Astrocyte (in vitro differentiated cells and primary cell): ENCODE results near the gene CYB561D1. TPM values are rescaled to one million over a fixed set of nuclear protein-coding genes. Genes with fewer than 3 reads are reported as not detected.
"Not testable (repeated sequence)": the region's sequence is repeated elsewhere in the genome, so short reads cannot be mapped to it uniquely, and the experiment has no call there.

Experiments
- DNase-seq: peaks from one replicate; pipeline ENCODE4 v3.0.0-alpha.2; 2010; ENCODE audit warnings: low read depth
- FAIRE-seq: peaks from 2 replicates; lab custom pipeline; 2011; peaks lifted over from hg19 to GRCh38; lab: Jason Lieb, UNC
- H2AFZ ChIP-seq: 2 replicates; pipeline ENCODE4 v1.6.0; 2012; ENCODE audit warnings: low read depth, low read length, inconsistent platforms
- H3K27ac ChIP-seq: 2 replicates; pipeline ENCODE4 v1.5.1; 2011; ENCODE audit warnings: low read depth, low read length, inconsistent platforms
- H3K27me3 ChIP-seq: 2 replicates; pipeline ENCODE4 v1.6.0; 2011; ENCODE audit warnings: low read length, inconsistent platforms; ENCODE audit not compliant: insufficient read depth
- H3K36me3 ChIP-seq: 2 replicates; pipeline ENCODE4 v1.5.1; 2011; ENCODE audit warnings: low read length, inconsistent platforms; ENCODE audit not compliant: insufficient read depth
- H3K4me1 ChIP-seq: 2 replicates; pipeline ENCODE4 v1.5.1; 2011; ENCODE audit warnings: low read length, inconsistent platforms; ENCODE audit not compliant: insufficient read depth
- H3K4me2 ChIP-seq: 2 replicates; pipeline ENCODE4 v1.6.0; 2012; ENCODE audit warnings: low read length, inconsistent platforms
- H3K4me3 ChIP-seq: 2 replicates; pipeline ENCODE4 v1.5.1; 2011; ENCODE audit warnings: low read depth, mild to moderate bottlenecking, low read length, inconsistent platforms; ENCODE audit not compliant: insufficient read depth
- H3K79me2 ChIP-seq: 2 replicates; pipeline ENCODE4 v1.6.0; 2012; ENCODE audit warnings: mild to moderate bottlenecking, low read length, inconsistent platforms; ENCODE audit not compliant: insufficient read depth
- H3K9ac ChIP-seq: 2 replicates; pipeline ENCODE4 v1.6.0; 2012; ENCODE audit warnings: mild to moderate bottlenecking, low read length, inconsistent platforms
- H3K9me3 ChIP-seq: 2 replicates; pipeline ENCODE4 v1.5.1; 2012; ENCODE audit warnings: low read depth, mild to moderate bottlenecking, low read length, inconsistent platforms; ENCODE audit not compliant: insufficient read depth
- H4K20me1 ChIP-seq: 2 replicates; pipeline ENCODE4 v1.6.0; 2012; ENCODE audit warnings: low read length, inconsistent platforms; ENCODE audit not compliant: insufficient read depth
- H3K27ac Mint-ChIP-seq: one replicate; pipeline ENCODE4 v1.8.0; 2021; ENCODE audit warnings: mild to moderate bottlenecking, mixed read lengths; ENCODE audit not compliant: unreplicated experiment
- H3K27me3 Mint-ChIP-seq: one replicate; pipeline ENCODE4 v1.8.0; 2021; ENCODE audit warnings: low read depth, mixed read lengths; ENCODE audit not compliant: unreplicated experiment
- H3K36me3 Mint-ChIP-seq: one replicate; pipeline ENCODE4 v1.8.0; 2021; ENCODE audit warnings: low read depth, mixed read lengths; ENCODE audit not compliant: unreplicated experiment
- H3K4me1 Mint-ChIP-seq: one replicate; pipeline ENCODE4 v1.8.0; 2021; ENCODE audit warnings: low read depth, mixed read lengths; ENCODE audit not compliant: unreplicated experiment
- H3K4me3 Mint-ChIP-seq: one replicate; pipeline ENCODE4 v1.8.0; 2021; ENCODE audit warnings: mild to moderate bottlenecking, moderate library complexity, mixed read lengths; ENCODE audit not compliant: unreplicated experiment
- H3K9me3 Mint-ChIP-seq: one replicate; pipeline ENCODE4 v1.8.0; 2021; ENCODE audit warnings: mild to moderate bottlenecking, mixed read lengths; ENCODE audit not compliant: unreplicated experiment
- EZH2 ChIP-seq: IDR thresholded peaks from 2 replicates; pipeline ENCODE4 v1.6.1; 2012; ENCODE audit warnings: mild to moderate bottlenecking, low read length, inconsistent platforms; ENCODE audit not compliant: insufficient read depth
- total RNA-seq: library from RNA; stranded (reverse); gene quantifications from 2 replicates; pipeline ENCODE4 v1.2.1, GENCODE V29; 2021
- TF ChIP-seq, protein P1 (sequence below): IDR thresholded peaks from 2 replicates; pipeline ENCODE4 v1.5.1; 2011; ENCODE audit warnings: low read depth, mild to moderate bottlenecking, inconsistent platforms, low read length, moderate library complexity; ENCODE audit not compliant: insufficient read depth

CYB561D1 gene
- total RNA-seq, 1 donor from 2014 or later, result 9.4 TPM

DNA sequence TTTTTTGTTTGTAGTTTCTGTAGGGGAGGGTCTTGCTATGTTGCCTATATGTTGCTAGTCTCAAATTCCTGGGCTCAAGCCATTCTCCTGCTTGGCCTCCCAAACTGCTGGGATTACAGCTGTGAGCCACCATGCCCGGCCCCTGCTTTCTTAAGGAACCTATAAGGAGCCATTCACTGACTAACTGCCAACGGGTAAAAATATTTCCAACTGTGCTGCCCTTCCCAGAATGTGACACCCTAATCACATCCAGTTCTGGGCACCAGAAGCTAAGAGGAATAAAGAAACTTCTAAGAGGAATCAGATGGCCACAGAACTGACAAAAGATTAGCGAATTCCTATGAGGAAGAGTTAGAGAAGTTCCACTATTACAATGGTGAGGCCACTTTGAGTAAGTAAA, 21.1 kb upstream of the CYB561D1 start:
- no peak overlapping the region for H3K9ac ChIP-seq
- peaks cover 58% of the 10 kb centered on the region for H3K27me3 ChIP-seq
- Mint-ChIP-seq H3K4me1 (no peaks in the 10 kb centered on the region), H3K36me3 (peaks cover 2% of the 10 kb centered on the region), H3K9me3 (no peaks in the 10 kb centered on the region), H3K27ac (no peak overlapping the region), H3K4me3 (no peak overlapping the region), H3K27me3 (peaks cover 49% of the 10 kb centered on the region)
- H3K4me1 ChIP-seq, result no peaks in the 10 kb centered on the region
- no peak overlapping the region for H3K27ac ChIP-seq
- TF ChIP-seq, protein P1, sequence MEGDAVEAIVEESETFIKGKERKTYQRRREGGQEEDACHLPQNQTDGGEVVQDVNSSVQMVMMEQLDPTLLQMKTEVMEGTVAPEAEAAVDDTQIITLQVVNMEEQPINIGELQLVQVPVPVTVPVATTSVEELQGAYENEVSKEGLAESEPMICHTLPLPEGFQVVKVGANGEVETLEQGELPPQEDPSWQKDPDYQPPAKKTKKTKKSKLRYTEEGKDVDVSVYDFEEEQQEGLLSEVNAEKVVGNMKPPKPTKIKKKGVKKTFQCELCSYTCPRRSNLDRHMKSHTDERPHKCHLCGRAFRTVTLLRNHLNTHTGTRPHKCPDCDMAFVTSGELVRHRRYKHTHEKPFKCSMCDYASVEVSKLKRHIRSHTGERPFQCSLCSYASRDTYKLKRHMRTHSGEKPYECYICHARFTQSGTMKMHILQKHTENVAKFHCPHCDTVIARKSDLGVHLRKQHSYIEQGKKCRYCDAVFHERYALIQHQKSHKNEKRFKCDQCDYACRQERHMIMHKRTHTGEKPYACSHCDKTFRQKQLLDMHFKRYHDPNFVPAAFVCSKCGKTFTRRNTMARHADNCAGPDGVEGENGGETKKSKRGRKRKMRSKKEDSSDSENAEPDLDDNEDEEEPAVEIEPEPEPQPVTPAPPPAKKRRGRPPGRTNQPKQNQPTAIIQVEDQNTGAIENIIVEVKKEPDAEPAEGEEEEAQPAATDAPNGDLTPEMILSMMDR, result no peak
- TF ChIP-seq EZH2, result no peak
- no peaks in the 10 kb centered on the region for H3K9me3 ChIP-seq
- no peaks in the 10 kb centered on the region for H3K36me3 ChIP-seq
- no peak overlapping the region for H3K4me3 ChIP-seq
- no peak for DNase-seq
- H3K4me2 ChIP-seq, result no peak overlapping the region
- no peaks in the 10 kb centered on the region for H4K20me1 ChIP-seq
- no peak overlapping the region for H2AFZ ChIP-seq
- FAIRE-seq, result no peak
- no peaks in the 10 kb centered on the region for H3K79me2 ChIP-seq

DNA sequence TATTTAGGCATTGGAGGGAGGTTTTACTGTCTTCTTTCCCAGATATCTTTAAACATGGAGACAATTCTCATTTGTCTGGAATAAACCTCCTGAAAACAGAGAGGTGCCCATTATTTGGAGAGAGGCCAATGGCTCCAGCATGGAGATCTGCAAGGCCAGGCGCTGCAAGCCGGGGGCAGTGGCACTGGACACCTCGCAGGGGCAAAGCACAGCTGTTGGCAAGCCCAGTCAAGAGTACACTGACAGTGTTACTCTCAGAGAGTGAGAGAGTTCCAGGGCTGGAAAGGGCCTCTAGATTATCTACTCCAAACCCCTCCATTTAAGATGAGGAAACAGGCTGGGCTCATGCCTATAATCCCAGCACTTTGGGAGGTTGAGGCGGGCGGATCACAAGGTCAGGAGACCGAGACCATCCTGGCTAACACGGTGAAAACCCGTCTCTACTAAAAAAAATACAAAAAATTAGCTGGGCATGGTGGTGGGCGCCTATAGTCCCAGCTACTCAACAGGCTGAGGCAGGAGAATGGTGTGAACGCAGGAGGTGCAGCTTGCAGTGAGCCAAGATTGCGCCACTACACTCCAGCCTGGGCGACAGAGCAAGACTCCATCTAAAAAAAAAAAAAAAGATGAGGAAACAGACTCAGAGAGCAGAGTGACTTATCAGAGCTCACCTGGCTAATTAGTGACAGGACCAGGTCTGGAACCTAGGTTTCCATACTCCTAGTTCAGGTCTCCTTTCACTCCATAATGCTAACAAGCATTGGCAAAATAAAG, 20.4 kb upstream of the CYB561D1 start:
- not testable (repeated sequence) for H3K4me1 ChIP-seq, H3K27ac ChIP-seq, H3K79me2 ChIP-seq, H3K4me1 Mint-ChIP-seq, H3K9me3 ChIP-seq, H2AFZ ChIP-seq, H3K4me3 Mint-ChIP-seq, H3K9me3 Mint-ChIP-seq, H4K20me1 ChIP-seq, DNase-seq, H3K4me3 ChIP-seq, H3K36me3 ChIP-seq, FAIRE-seq, H3K36me3 Mint-ChIP-seq, H3K27ac Mint-ChIP-seq, H3K9ac ChIP-seq, H3K4me2 ChIP-seq
- H3K27me3 Mint-ChIP-seq, result peaks cover 43% of the 10 kb centered on the region
- peaks cover 55% of the 10 kb centered on the region for H3K27me3 ChIP-seq

GRCh38 chr1:109474697-109475096, 19.2 kb upstream of the CYB561D1 start:
- no peaks in the 10 kb centered on the region for H3K36me3 ChIP-seq
- no peak overlapping the region for H3K4me3 ChIP-seq
- no peak overlapping the region for H3K4me2 ChIP-seq
- H3K4me1 ChIP-seq, result no peaks in the 10 kb centered on the region
- H3K36me3 Mint-ChIP-seq, result peaks cover 2% of the 10 kb centered on the region
- no peaks in the 10 kb centered on the region for H4K20me1 ChIP-seq
- H3K27me3 Mint-ChIP-seq, result peaks cover 43% of the 10 kb centered on the region
- FAIRE-seq (no peak), DNase-seq (no peak)
- H3K79me2 ChIP-seq, result no peaks in the 10 kb centered on the region
- no peaks in the 10 kb centered on the region for H3K9me3 ChIP-seq
- H3K4me3 Mint-ChIP-seq, result no peak overlapping the region
- no peak overlapping the region for H3K27ac Mint-ChIP-seq
- no peaks in the 10 kb centered on the region for H3K9me3 Mint-ChIP-seq
- H3K4me1 Mint-ChIP-seq, result no peaks in the 10 kb centered on the region
- no peak overlapping the region for H2AFZ ChIP-seq
- no peak overlapping the region for H3K27ac ChIP-seq
- TF ChIP-seq EZH2, result no peak
- TF ChIP-seq, protein P1, result no peak
- peaks cover 48% of the 10 kb centered on the region for H3K27me3 ChIP-seq
- no peak overlapping the region for H3K9ac ChIP-seq
